HG02571 (cell line): Measurements from ENCODE around the gene GRK4.
A peak's percentile ranks its signal among the peaks of the same experiment; 100 is the strongest.
"Not testable (repeated sequence)": the region's sequence is repeated elsewhere in the genome, so short reads cannot be mapped to it uniquely, and the experiment has no call there.

ENCODE experiments used
- ATAC-seq: cut with Tn5 transposase; IDR thresholded peaks from one replicate; pipeline ENCODE4 v1.9.1; 2021; ENCODE audit warnings: mild to moderate bottlenecking, moderate library complexity; ENCODE audit not compliant: unreplicated experiment

GRK4 gene

DNA sequence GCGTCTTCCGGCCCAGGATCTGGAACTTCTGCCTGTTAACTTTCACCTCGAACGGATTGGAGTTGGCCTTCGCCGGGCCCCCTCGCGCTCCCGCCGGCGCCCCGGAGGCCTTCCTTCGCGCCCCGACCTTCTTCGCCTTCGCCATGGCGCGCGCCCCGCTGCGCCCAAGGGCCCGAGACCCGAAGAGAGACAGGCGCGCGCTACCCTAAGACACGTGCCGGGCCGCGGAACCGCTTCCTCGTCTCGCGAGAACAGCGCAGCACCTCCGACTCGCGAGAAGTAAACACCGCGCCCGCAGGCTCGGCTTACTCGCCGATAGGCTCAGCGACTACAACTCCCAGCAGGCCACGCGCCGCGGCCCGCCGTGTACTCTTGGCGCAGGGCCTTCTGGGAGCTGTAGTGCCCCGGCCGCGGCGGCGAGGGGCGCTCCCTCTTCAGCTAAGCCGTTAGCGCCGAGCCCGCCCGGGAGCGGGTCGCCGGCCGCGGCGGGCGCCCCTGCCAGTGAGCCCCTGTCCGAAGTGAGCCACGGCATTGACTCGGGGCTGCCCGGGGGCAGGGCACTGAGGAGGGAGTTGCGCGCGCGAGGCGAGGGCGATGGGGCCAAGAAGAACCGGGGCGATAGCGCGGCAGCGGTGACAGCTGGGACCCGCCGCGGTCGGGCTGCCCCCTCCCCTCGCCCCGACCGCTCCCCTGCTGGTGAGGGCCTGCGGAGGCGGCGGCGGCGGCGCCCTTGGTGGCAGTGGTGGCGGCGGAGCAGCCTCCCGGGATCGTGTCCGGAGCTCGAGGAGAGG is at the start of gene GRK4, which contains the start of gene NOP14:
Gene GRK4, plus strand, starts transcription at position 397 of the 791 bp plus-strand sequence. CDS start 500 bp downstream, outside the sequence.
Gene NOP14, minus strand, starts transcription at position 232 of the 791 bp plus-strand sequence. Its CDS starts 87 bp downstream, at position 145.
- ATAC-seq: peak; percentile 86

DNA sequence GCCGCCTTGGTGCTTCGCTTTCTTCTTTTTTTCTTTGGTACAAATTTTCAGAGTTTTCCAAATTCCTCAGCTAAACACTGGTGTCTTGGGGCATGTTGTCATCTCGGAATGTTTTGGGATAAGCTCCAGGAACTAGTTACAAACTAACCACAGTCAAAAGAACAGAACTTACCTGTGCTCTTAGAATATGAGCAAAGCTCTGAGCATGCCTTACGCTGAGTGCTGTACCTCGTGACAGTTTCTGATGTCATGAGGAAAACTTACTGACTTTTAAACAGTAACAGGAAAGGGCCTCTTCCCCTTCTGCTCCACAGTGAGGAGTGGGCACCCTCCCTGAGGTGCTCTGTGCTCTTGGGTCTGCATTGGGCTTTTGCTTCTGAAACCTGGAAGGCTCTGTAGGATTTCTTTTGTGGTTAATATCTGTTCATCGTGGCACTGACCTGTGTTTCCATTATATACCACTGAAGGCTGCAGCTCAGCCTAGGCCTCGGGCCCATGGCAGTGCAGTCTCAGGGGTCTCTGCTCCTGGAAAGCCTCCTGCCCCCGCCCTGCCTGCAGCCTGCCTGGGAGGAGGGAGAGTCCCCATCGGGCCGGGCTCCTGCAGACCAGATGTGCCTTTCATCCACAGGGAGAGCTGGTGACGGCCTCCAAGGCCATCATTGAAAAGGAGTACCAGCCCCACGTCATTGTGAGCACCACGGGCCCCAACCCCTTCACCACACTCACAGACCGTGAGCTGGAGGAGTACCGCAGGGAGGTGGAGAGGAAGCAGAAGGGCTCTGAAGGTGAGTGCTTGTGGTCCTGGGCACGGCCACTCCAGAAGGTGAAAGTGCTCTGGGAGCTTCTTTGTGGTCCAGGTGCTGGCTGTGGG is 48.9 kb upstream of the GRK4 start:
- no peak for ATAC-seq

DNA sequence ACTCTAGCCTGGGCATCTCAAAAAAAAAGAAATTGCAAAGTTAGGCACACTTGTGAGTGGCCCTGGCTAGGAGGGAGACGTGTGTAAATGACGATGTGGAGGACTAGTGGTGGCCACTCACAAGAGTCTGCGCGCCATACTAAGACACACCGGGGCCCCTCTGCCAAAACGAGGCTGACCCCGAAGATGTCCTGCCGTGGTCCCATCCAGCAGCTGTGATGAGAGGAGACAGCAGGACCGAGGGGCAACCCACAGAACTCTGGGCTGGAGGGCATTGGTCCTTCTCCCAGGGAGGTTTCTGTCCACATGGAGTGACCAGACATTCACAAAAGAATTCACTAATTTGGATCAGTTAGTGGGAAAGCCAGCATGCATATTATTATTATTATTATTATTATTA is 47.6 kb upstream of the GRK4 start:
- no peak for ATAC-seq

DNA sequence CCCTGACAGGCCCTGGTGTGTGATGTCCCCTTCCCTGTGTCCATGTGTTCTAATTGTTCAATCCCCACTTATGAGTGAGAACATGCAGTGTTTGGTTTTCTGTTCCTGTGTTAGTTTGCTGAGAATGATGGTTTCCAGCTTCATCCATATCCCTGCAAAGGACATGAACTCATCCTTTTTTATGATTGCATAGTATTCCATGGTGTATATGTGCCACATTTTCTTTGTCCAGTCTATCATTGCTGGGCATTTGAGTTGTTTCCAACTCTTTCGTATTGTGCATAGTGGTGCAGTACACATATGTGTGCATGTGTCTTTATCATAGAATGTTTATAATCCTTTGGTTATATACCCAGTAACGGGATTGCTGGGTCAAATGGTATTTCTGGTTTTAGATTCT is 46.7 kb upstream of the GRK4 start:
- not testable (repeated sequence) for ATAC-seq

- not testable (repeated sequence) for ATAC-seq
Observed at GRCh38 chr4:2918300-2918699, 45.1 kb upstream of the GRK4 start.

- not testable (repeated sequence) for ATAC-seq
Observed at GRCh38 chr4:2918714-2919113, 44.7 kb upstream of the GRK4 start.

DNA sequence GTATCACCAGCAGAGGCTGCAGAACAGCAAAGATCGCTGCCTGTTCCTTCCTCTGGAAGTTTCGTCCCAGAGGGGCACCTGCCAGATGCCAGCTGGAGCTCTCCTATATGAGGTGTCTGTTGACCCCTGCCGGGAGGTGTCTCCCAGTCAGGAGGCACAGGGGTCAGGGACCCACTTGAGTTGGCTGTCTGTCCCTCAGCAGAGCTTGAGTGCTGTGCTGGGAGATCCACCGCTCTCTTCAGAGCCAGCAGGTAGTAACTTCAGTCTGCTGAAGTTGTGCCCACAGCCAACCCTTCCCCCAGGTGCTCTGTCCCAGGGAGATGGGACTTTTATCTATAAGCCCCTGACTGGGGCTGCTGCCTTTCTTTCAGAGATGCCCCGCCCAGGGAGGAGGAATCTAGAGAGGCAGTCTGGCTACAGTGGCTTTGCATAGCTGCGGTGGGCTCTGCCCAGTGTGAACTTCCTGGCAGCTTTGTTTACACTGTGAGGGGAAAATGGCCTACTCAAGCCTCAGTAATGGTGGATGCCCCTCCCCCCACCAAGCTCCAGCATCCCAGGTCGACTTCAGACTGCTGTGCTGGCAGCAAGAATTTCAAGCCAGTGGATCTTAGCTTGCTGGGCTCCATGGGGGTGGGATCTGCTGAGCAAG is 40.8 kb upstream of the GRK4 start:
- not testable (repeated sequence) for ATAC-seq

GRCh38 chr4:2923141-2923551 is 40.2 kb upstream of the GRK4 start:
- no peak for ATAC-seq

DNA sequence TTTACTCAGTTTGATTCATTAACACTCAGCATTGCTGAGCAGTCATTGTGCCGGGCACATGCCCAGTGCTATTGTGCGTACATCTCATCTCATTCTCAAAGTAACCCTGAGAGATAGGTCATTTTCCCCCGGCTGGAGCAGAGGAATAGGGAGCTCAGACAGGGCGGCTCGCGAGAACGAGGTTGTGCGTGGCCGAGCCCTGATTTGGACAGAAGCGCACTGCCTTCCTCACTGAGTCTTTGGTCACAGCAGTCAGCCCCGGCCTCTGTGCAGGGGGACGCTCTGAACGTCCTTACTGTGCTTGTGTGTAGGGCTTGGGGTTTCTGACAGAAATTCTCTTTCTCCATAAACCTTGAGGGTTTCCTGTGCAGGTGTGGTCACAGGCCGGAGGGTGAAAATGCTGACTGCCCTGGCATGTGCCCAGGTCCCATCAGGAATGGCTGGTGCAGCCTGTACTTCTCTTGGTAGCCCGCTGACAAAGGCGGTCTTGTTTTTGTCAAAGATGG is 39.6 kb upstream of the GRK4 start:
- no peak for ATAC-seq

- ATAC-seq: no peak
Observed at GRCh38 chr4:2924286-2924685, 39.1 kb upstream of the GRK4 start.

DNA sequence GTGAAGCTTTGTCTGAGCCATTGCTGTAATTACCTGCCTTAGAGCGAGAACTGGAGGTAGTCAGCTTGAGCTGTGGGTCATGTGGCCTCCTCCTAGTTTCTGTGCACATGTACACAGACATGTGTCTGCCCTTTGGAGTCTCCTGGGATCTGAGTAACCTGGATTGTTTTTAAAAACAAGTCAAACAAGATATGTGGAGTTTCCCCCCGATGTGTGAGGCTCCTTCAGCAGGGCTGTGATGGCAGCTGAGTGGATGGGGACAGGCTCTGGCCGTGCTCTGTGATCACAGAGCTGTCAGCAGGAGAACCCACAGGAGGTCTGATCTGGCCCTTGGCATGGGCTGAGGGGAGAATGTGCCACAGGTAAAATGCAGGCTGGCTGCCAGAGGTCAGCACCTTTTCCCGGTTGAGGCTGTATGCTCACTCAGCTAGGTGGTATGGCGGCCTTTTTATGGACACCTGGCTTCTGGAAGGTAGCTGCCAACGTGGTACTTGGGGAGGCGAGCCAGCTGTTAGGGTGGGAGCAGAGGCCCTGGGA is 38.5 kb upstream of the GRK4 start:
- no peak for ATAC-seq

DNA sequence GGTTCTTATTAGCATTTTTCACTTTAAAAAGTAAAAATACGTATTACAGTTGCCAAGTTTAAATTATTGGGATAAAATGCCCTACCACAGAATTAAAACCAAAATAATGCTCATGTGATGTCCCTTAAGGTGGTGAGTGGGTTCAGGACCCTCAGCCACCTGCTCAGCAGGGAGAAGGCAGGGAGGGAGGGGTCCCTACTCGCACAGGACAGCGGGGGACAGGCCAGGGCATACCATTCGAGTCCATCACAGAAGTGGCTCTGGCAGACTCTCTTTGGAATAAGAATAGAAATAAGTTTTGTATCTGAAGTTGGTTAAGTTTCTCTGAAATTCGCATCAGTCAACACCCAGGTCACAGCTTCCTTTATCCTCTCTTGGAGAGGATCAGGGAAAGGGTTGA is 37.9 kb upstream of the GRK4 start:
- ATAC-seq: no peak

GRCh38 chr4:2925931-2926860 is 37.2 kb upstream of the GRK4 start:
- no peak for ATAC-seq

- ATAC-seq: no peak
Observed at GRCh38 chr4:2927016-2927695, 36.2 kb upstream of the GRK4 start.

GRCh38 chr4:2927696-2928075 is 35.7 kb upstream of the GRK4 start:
- no peak for ATAC-seq

DNA sequence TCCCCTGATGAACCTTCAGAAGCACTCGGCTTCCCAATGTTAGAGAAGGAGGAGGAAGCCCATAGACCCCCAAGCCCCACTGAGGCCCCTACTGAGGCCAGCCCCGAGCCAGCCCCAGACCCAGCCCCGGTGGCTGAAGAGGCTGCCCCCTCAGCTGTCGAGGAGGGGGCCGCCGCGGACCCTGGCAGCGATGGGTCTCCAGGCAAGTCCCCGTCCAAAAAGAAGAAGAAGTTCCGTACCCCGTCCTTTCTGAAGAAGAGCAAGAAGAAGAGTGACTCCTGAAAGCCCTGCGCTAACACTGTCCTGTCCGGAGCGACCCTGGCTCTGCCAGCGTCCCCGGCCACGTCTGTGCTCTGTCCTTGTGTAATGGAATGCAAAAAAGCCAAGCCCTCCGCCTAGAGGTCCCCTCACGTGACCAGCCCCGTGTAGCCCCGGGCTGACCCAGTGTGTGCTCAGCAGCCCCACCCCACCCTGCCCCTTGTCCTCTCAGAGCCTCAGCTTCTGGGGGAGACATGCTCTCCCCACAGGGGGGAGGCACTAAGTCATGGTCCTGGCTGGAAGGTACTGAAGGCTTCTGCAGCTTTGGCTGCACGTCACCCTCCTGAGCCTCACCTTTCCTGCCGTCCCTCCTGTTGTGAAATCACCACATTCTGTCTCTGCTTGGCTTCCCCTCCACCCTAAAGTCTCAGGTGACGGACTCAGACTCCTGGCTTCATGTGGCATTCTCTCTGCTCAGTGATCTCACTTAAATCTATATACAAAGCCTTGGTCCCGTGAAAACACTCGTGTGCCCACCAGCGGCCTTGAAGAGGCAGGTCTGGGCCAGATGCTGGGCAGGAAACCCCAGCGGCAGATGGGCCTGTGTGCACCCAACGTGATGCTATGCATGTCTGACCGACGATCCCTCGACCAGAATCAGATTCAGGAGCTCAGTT is 34.9 kb upstream of the GRK4 start:
- no peak for ATAC-seq

- ATAC-seq: no peak
Observed at GRCh38 chr4:2929469-2929868, 33.9 kb upstream of the GRK4 start.

GRCh38 chr4:2930135-2930757 is 33.1 kb upstream of the GRK4 start:
- ATAC-seq: no peak
